Measurements from ENCODE around the gene AMOTL1.
"Not testable (repeated sequence)": the region's sequence is repeated elsewhere in the genome, so short reads cannot be mapped to it uniquely, and the experiment has no call there.

AMOTL1 gene

DNA sequence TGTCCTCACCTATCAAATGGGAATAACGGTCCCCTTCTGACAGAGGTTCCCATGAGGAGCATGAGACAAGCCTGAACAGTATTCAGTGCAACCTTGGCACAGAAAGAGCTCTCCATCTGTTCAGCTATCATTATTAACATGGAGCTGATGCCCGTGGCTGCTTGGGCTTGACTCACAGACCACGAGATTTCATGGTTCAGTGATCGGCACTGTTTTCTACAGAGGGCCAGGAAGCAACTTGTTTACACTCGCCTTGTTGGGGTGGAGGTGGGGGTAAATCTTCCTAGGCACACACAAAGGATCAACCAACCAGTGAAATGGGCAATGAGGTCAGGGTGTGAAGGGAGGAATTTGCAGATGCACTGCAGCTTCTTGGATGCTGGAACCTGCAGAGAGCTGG, 117.0 kb downstream of the AMOTL1 start:
- DNase-seq: peak; percentile 1

DNA sequence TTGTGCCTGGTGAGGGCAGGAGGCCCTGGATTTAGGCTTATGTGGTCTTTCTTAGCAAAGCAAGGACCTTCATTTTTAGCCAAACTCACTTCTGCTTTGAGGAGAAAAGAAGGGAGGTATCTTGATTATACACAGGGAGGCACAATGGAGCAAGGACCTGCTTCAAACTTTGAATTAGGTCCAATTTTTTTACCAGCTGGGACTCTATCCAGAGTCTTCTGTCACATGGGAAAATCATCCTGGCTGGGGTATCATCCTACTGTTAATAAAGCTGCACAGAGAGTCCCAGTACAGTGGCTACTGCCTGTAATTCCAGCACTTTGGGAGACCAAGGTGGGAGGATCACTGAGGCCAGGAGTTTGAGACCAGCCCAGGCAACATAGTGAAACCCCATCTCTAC, 117.4 kb downstream of the AMOTL1 start:
- no peak for DNase-seq

DNA sequence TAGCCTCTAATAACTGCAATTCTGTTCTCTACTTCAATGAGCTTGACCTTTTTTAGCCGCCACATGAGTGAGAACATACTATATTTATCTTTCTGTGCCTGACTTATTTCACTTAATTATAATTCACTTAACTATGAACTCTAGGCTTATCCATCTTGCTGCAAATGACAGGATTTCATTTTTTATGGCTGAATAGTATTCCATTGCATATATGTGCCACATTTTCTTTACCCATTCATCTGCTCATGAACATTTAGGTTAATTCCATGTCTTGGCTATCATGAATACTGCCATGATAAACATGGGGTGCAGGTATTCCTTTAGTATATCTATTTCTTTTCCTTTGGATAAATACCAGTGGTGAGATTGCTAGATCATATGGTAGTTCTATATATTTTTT, 120.0 kb downstream of the AMOTL1 start:
- no peak for DNase-seq

DNA sequence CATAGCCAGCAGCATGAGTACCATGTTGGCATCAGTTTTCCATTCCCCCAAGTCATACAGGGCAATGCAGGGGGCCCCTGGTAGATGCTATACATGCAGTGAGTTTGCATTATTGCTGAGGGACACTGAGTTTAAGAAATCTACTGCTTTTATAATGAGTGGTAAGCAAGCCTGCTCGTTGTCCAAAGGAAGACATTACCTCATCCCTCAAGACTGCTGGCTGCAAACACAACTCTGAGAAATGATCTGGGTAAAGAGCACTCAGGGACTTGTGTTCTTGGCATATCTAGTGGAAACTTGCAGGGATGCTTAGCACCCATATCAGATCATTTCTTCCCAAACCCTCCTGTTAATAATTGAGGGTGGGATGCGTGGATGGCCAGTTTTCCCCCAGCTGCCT, 127.3 kb downstream of the AMOTL1 start:
- no peak for DNase-seq

DNA sequence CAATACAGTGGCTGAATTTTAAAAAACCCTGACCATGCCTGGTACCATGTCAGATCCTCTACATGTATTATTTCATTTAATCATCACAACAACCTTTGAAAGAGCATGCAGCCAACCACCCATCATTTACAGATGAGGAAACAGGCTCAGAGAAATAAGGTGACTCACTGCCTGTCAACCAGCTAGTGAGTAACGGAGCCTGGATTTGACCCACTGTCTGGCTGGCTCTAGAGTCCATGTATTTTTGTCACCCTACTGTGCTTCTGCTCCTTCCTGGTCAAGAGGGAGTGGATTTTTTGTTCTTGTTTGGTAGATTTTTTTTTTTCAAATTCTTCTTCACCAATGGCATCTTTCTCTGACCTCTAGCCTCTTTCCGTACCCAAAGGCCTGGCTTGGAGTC, 127.8 kb downstream of the AMOTL1 start:
- DNase-seq: no peak

DNA sequence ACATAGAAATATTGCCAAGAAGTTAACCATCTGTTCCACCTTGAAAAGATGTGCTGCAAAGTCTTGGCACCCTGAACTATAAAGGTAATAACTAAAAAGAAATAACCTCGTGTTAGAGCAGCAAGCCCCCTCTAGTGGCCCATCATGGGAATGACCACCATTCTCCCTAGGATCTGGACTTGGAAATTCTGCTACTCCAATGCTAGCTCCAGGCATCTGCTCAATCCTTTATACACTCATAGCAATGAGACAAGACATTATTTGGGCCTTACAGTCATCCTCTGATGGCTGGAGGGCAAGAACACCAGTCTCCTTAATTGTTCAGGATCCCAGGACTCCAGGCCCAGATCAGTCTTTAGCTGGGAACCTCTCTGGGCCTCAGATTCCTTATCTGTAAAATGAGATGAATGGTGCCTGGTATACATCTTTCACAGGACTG, 129.2 kb downstream of the AMOTL1 start:
- DNase-seq: peak; percentile 2

DNA sequence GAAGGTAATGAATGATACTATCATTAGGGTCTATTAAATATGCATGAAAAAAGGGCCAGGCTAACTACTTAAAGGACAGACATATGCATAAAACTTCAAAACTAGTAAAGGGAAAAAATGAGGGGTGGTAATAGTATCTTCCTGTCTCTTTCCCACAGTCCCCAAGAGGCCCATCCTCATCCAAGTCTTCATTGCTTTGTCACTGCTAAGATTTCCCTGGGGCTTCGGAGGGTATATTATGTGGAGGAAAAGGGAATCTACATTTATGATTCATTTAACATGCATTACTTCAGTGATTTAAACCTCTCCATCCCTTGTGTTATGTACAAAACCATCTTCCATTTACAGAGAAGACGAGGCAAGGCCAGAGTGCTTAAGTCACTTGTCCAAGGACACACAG, 139.1 kb downstream of the AMOTL1 start:
- no peak for DNase-seq

DNA sequence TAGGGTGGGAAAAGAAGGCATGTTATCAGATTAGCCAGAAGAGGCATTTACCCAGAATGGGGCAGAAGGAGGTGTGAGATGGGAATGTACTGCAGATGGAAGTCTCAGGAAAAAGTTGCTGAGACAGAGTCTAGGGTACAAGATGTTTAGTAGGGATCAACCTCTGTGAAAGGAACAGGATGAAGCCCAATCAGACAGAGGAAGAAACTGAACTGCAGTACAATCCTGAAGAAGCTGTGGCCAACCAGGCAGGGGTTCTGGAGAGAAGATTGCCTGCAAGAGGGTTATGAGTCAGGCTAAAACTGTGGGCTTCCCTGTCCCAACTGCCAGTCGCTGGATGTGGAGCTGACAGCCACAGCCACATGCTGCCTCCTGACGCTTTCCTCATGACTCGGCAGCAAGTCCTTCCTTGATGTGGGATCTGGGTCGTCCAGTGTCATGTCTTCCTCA, 141.2 kb downstream of the AMOTL1 start:
- DNase-seq: no peak

DNA sequence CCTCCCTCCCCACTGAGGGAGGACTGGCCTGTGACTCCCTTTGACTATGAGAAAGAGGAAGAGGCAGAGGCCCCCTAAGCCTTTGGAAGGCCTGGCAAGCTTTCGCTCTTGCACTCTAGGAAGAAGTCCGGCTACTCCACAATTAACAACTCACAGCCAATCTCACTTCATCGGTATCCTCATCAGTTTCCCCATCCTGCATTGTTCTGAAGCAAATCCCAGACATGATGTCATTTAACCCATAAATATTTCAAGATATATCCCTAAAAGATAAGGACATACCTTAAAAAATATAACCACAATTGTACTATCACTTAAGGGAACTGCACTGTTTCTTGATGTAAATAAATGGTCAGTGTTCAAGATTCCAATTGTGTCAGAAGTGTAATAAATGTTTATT, 142.1 kb downstream of the AMOTL1 start:
- DNase-seq: no peak

DNA sequence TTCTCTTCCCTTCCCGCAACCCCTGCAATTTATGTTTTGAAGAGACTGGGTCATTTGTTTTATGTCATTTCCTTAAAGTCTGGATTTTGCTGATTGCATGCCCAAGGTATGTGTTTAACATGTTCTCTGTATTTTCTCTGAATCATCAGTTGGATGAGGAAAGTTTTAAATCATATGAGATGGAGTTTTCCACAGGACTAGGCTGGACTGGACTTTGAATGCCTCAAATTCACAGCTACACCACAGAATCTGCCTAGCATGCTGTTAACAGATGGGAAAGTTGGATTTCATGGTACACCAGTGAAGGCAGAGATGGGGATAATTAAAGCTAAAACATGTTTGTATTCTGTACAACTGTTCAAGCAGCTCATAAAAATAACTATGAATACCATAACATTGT, 142.6 kb downstream of the AMOTL1 start:
- no peak for DNase-seq

DNA sequence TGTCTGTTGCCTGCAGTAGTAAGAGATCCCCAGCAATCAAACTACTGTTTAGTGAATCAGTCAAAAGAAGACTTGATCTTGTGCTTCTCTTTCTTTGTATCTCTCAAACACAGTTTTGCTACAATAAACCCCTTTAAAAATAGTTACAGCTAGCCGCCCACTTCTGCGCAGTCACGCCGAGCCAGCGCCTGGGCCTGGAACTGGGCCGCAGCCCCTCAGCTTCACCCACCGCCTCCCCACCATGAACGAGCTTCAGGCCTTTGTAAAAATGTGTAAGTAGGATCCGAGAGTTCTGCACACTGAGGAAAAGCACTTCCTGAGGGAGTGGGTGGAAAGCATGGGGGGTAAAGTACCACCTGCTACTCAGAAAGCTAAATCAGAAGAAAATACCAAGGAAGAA, 144.7 kb downstream of the AMOTL1 start:
- DNase-seq: no peak

DNA sequence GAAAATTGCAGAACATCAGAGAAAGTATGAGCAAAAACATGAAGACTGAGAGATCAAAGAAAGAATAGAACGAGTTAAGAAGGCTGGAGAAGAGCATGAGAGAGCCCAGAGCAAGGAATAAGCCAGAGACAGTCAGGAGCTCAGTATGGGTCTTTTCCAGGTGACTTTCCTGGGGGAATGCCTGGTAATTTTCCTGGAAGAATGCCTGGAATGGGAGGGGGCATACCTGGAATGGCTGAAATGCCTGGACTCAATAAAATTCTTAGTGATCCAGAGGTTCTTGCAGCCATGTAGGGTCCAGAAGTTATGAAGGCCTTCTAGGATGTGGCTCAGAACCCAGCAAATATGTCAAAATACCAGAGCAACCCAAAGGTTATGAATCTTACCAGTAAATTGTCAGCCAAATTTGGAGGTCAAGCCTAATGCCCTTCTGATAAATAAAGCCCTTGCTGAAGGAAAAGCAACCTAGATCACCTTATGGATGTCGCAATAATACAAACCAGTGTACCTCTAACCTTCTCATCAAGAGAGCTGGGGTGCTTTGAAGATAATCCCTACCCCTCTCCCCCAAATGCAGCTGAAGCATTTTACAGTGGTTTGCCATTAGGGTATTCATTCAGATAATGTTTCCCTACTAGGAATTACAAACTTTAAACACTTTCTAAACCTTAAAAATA, 145.7 kb downstream of the AMOTL1 start:
- not testable (repeated sequence) for DNase-seq

DNA sequence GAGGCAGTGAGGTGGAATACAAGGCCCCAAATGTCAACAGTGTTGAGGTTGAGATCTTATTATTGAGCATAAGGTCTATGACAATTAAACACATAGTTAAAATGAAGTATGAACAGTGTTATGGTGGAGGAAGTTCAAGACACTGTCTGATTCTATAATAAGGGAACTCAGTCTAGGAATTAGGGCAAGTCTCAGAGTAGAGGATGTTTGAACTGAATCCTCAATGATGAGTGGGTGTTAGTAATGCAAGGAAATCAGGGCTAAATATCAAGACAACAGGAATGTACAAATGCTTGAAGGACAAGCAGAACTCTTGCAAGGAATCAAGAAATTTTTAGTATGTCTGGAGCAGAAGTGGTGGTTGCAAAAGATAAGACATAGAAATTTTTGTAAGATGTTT, 152.2 kb downstream of the AMOTL1 start:
- no peak for DNase-seq

DNA sequence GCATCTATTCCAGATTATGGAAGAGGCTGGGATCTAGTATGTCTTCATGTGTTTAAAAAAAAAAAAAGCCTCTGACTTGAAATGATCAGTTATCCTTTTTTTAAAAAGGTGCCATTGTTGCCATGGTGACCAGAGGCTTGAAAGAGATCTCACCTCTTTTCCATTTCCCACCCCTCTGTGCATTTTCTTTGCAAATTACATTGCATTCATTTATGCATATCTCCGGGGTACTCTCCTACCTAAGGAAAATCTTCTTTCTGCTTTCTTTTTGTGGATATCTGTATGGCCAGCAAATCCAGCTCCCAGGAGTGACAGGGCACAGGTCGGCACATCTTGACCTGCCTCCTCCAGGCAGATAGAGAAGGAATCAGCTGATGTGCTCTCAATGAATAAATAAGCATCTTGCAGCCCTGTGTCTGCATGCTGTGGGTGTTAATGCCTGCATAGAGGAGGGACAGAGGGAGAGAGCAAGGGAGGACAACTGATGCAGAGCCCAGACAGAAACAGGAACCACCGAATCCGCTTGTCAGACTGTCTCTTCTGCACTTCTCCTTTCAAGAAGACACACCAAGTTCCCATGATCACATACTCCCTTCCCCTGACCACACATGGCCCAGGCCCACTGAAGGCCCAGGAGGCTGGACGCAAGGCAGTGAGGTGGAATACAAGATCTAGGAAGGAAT, 154.3 kb downstream of the AMOTL1 start:
- DNase-seq: no peak

DNA sequence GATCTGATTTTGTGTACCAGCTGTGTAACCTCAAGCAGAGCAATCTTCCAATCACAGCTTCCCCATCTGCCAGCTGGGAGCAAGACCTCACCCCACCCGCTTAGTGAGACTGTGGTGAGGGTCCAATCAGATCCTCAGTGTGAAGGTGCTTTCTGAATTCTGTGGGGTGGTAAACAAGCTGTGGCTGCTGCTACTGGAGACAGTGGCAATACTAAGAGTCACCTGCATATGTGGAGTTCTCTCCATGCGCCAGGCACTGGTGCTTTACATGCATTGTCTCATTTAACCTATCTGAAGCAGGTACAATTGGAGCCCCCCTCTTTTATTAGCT, 154.8 kb downstream of the AMOTL1 start:
- no peak for DNase-seq

DNA sequence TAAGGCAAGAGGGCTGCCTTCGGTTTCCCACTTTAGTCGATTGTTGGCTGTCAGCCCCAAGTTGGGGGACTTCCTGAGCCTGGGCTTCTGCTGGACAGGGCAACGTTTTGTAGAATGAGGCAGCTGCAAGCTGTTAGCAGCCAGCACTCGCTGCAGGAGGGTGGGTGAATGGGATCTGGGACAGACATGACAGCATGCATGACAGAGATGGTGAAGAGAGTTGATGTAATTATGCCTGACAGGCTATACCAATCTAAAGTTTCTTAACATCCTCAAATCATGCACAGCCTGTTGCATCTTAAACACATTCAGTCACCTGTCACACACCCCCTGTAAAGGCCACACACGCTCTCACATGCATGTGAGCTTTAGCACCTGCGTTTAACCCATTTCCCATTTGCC, 156.0 kb downstream of the AMOTL1 start:
- DNase-seq: no peak

DNA sequence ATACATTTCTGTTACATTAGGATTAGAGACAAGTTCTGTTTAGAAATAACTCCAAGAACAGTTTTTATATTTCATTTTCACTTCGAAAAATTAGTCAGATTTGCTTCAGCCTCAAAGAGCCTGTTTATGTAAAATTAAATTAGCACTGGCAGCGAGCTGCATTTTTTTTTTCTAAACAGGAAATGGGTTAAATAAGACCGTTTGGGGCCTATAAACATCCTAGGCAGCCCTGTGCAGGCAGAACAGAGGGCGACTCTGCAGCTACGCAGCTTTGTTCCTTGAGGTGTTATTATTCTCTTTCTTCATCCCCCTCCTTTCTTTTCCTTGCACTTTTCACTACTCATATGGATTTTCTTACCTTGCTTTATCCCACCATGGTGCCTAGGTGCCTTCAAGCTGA, 156.5 kb downstream of the AMOTL1 start:
- DNase-seq: no peak

DNA sequence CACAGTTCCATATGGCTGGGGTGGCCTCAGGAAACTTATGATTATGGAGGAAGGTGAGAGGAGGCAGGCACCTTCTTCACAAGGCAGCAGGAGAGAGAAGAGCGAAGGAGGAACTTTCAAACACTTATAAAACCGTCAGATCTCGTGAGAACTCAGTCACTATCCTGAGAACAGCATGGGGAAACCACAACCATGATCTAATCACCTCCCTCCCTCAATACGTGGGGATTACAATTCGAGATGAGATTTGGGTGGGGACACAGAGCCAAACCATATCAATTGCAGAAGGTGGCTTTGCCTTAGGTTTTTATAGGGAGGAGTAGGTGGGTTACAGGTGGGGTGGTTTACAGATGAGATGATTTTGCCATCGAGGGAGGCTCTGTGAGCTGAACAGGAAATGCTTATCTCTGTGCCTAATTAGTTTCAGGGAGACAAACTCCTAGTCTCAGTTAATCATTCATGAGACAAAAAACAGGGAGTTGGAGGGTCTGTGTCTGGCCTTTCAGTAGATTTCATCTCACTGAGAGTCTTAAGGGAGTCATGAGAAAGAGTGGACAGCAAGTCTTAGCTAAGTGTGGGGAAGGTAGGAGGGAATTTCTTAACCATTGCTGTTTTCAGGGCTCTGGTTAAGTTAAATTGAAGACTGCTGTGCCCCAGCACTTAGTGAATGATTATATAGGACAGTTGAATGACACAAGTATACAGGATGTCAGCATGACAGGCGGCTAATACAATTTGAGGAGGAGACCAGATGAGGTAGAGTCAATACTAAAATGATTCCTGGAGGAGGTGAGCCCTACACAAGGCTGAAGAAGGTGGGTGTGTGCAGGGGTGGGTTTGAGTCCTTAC, 157.5 kb downstream of the AMOTL1 start:
- DNase-seq: no peak

DNA sequence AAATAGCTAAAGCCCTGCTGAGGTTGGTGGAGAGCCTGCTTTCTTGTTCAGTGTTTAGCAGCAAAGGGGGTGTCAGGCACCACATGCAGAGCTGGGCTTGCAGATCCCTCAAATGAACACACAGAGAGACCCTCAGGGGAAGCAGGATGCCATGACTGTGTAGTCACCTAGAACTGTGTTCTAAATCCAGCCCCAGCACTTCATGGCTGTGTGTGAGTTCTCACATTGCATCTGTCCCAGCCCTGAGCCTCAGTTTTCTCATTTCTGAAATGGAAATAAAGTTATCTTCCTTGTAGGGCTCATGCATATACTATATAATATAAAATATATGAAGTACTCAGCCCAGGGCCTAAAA, 158.1 kb downstream of the AMOTL1 start:
- DNase-seq: no peak

Measured in NCI-H524 treated with DMSO at 0.1 percent for 48 hours (cell line).